HG02970 (cell line): ENCODE data around the gene ZNF750.

Experiments
- ATAC-seq: cut with Tn5 transposase; IDR thresholded peaks from one replicate; pipeline ENCODE4 v1.9.1; 2021; ENCODE audit warnings: mild to moderate bottlenecking, moderate library complexity, moderate number of reproducible peaks; ENCODE audit not compliant: unreplicated experiment, low FRiP score

ZNF750 gene

GRCh38 chr17:82860606-82861392 is 21.0 kb upstream of the ZNF750 start:
- no peak for ATAC-seq

GRCh38 chr17:82859431-82860403 is 19.9 kb upstream of the ZNF750 start:
- no peak for ATAC-seq

DNA sequence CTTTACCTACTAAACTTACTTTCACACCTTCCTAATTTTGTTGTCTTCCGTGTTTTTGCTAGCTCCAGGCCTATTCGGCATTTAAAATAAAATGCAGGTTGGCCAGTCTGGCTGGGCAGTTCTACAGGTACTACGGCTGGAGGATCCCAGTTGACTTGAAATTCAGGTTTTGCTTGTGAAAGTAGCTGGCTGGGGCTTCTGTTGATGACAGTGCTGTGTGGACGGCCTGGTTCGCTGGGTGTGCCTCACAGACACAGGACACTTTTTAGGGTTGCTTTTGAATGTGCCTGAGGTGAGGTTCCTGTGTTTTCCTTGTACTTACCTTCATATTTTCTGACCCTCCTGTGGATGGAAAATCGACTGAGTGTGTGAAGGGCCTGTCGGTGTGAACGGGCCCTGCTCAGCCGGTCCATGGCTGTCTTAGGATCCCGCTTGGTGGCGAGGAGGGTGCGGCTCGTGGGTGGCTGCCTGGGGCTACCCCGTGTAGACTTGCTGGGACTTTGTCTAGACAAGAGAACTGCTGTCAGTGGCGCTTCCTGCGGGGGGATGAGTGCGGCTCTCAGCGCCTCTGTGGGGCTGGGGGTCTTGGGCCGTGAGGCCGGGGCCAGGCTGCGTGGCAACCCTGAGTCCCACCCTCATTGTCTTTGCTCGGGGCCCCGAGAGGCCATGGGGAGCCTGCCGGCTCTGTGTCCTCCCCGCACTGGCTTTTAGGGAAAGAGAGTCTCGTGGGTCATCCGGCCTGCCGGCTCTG is 18.7 kb upstream of the ZNF750 start:
- ATAC-seq: no peak

DNA sequence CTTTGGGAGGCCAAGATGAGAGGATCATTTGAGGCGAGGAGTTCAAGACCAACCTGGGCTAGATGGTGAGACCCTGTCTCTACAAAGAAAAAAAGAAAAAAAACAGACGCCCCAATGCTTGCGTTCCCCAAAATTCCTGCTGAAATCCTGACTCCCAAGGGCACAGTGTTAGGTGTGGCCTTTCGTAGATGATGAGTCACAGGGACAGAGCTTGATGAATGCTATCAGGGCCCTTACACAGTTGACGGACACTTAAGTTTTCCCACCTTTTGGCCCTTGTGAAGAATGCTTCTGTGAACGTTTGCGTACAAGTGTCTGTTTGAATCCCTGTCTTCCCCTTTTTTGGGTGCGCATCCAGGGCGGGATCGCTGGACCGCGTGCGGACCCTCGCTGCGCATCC is 16.5 kb upstream of the ZNF750 start:
- ATAC-seq: no peak

DNA sequence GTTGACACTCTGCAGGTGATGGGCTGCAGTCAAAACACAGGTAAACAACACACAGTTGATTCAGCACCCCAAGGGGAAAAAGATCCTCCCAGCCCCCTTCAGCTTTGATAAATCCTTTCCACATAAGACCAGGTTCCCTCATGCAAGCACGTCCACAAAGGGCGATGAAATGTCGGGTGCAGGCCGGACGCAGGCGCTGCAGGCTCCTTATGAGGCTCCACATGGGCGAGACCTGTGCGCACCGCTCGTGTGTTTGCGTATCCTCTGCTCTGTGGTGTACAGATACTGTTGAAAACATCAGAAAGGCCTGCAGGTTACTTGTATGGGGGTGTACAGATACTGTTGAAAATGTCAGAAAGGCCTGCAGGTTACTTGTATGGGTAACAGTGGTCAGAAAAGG is 14.4 kb upstream of the ZNF750 start:
- no peak for ATAC-seq

DNA sequence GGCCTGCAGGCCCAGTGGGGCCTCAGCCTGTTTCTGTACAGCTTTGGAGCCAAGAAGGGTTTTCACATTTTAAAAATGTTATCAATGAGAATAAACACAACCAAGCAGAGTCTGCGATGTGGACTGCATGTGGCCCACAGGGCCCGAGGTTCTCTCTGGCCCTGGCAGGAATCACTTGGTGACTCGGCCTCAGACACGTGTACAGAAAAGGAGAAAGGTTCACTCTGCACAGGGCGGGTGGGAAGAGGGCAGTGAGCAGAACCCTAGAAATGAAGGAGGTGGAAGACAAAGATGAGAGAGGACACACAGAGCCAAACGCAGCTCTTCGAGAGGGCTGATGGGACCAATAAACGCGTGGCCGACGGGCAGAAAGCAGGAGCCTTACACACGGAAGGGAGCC is 11.6 kb upstream of the ZNF750 start:
- no peak for ATAC-seq

- no peak for ATAC-seq
Observed at GRCh38 chr17:82849076-82849945, 9.5 kb upstream of the ZNF750 start.

DNA sequence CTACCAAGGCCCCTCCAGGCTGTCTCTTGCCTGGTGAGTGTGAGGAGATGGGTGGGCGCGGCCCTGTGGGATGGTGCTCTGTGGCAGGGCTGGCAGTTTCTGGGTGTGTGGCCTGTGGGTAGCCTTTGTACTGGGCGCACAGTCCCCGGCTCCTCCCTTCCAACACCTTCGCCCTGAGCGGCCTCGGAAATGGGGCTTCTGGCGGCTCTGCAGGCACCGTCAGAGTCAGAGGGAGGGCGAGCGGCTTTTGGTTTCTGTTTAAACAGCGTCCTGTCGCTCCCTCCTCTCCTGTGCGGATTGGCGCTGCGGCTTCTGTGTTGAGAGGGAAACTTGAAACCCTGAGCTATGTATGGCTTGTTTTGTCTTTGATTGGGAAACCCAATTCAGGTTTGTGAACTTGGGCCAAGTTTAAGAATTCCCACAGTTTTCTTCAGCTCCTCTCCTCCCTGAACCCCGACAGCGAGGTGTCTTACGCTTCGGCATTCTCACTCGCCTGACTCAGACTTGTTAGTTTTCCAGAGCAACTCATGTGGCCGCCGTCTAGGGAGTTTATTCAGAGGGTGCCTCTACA is 8.3 kb upstream of the ZNF750 start:
- no peak for ATAC-seq

- no peak for ATAC-seq
Observed at GRCh38 chr17:82846061-82846691, 6.4 kb upstream of the ZNF750 start.

- no peak for ATAC-seq
Observed at GRCh38 chr17:82845163-82845807, 5.5 kb upstream of the ZNF750 start.

DNA sequence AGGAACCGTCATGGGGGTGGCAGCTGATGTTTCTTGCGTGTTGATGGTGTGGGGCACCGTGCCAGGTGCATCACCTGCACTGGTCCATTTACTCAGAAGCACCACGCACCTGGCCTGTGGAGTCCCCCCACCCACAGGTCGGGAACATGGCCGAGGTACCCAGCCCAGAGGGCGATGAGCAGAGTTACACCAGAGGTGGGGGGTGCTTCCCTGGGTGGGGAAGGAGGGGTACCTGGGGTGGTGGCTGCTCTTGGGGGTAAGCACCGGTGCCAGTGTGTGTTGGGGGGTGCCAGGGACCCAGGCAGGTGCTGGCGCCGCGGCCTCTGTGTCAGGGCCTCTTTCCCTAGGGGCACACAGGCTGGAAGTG is 5.0 kb upstream of the ZNF750 start:
- no peak for ATAC-seq

DNA sequence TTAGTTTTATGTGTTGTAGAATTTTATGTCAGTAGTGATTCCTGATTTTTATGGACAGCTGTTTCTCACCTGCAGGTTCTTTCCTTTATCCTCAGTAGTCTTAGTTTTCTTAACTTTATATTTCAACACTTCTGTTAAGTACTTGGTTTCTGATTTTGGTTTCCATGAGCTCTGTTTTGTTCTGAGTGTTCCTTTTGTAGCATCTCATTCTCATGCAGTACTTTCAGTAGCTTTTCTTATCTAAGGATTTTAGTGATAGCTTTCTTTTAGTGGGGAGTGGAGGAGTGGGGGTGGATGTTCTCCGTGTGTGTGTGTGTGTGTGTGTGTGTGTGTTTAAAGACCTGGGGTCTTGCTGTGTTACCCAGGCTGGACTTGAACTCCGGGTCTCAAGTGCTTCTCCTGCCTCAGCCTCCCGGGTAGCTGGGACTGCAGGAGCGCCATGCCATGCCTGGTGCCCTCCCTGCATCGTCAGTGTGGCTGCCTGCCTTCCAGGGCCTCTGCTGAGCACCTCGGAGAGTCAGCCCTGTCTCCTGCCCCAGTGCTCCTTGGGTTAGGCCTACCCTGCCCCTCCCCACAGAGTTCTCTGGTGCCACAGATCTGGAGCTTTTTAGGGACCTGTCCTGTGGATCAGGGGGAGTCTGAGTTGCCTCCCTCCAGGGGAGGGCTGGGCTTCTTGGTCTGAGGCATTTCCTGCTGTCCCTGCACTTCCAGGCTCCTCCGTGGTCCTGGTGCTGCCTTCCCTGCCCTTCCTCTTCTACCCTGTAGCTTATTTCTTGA is 4.3 kb upstream of the ZNF750 start:
- no peak for ATAC-seq

GRCh38 chr17:82841921-82842596 is 2.2 kb upstream of the ZNF750 start:
- no peak for ATAC-seq

- ATAC-seq: no peak
Observed at GRCh38 chr17:82840431-82840831, 609 bp upstream of the ZNF750 start.

GRCh38 chr17:82838386-82839063 is 1.3 kb downstream of the ZNF750 start:
- ATAC-seq: no peak

GRCh38 chr17:82837586-82838320 is 2.1 kb downstream of the ZNF750 start:
- no peak for ATAC-seq
